Ascending aorta (tissue), 2 donors: Measurements from ENCODE around the gene RC3H1. TPM values are rescaled to one million over a fixed set of nuclear protein-coding genes. Genes with fewer than 3 reads are reported as not detected.

Experiments
- DNase-seq, 2 donors: peaks; one replicate each; pipeline ENCODE4 v3.0.0-alpha.2; 2019; ENCODE audit warnings: low spot score in 2 of 2
- H3K27ac ChIP-seq, 2 donors: fragments of 200-600 bp; sonication (generic); one replicate each; pipeline ENCODE4 v1.5.1; 2016 to 2017; ENCODE audit warnings: mild to moderate bottlenecking in 1 of 2
- H3K27me3 ChIP-seq: fragments of 200-600 bp; sonication (generic); one replicate; pipeline ENCODE4 v1.5.1; 2017
- H3K36me3 ChIP-seq, 2 donors: fragments of 200-600 bp; sonication (generic); one replicate each; pipeline ENCODE4 v1.5.1; 2016
- H3K4me1 ChIP-seq, 2 donors: fragments of 200-600 bp; sonication (generic); one replicate each; pipeline ENCODE4 v1.5.1; 2016 to 2017; ENCODE audit warnings: mild to moderate bottlenecking in 1 of 2
- H3K4me3 ChIP-seq, 2 donors: fragments of 200-600 bp; sonication (generic); one replicate each; pipeline ENCODE4 v1.5.1; 2016 to 2017; ENCODE audit warnings: mild to moderate bottlenecking in 1 of 2
- H3K9me3 ChIP-seq, 2 donors: fragments of 200-600 bp; sonication (generic); one replicate each; pipeline ENCODE4 v1.5.1; 2016
- intact Hi-C: fragments of 100-400 bp; cut with DNase I; formaldehyde crosslinking; loops from one replicate; pipeline ENCODE4 v1.15.1; 2023
- total RNA-seq: library from RNA; depleted of rRNA; stranded (reverse); fragments of >200 nt; gene quantifications from one replicate; pipeline ENCODE4 v1.1.0, GENCODE V29; 2016
- TF ChIP-seq, protein P1 (sequence below), 3 experiments: fragments of 200-600 bp in 2 of 3; fragments of 450-650 bp in 1 of 3; sonication (generic) in 2 of 3; IDR thresholded peaks; one replicate each; pipeline ENCODE4 v1.5.1; 2016 to 2019; ENCODE audit warnings: antibody characterized with exemption in 3 of 3, mild to moderate bottlenecking in 1 of 3, moderate library complexity in 1 of 3

RC3H1 gene
- total RNA-seq, 1 donor from 2014 or later: 5.1 TPM

DNA sequence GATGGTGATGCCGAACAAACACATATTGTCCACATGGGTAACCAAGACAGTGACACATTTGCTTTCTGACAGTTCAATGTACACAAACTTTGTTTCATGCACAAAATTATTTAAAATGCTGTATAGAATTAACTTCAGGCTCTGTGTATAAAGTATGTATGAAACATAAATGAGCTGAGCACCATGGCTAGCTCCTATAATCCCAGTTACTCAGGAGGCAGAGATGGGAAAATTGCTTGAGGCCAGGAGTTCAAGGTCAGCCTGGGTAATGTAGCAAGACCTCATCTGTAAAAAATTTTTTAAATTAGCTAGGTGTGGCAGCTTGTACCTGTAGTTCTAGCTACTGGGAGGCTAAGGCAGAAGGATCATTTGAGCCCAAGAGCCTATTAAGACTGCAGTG, 19.2 kb upstream of the RC3H1 start:
- DNase-seq: no peak
- TF ChIP-seq, protein P1, sequence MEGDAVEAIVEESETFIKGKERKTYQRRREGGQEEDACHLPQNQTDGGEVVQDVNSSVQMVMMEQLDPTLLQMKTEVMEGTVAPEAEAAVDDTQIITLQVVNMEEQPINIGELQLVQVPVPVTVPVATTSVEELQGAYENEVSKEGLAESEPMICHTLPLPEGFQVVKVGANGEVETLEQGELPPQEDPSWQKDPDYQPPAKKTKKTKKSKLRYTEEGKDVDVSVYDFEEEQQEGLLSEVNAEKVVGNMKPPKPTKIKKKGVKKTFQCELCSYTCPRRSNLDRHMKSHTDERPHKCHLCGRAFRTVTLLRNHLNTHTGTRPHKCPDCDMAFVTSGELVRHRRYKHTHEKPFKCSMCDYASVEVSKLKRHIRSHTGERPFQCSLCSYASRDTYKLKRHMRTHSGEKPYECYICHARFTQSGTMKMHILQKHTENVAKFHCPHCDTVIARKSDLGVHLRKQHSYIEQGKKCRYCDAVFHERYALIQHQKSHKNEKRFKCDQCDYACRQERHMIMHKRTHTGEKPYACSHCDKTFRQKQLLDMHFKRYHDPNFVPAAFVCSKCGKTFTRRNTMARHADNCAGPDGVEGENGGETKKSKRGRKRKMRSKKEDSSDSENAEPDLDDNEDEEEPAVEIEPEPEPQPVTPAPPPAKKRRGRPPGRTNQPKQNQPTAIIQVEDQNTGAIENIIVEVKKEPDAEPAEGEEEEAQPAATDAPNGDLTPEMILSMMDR (IDR thresholded peaks at IDR 0.05): no peak
- Histone ChIP-seq H3K27ac (no peak overlapping the region), H3K4me3 (no peak overlapping the region), H3K27me3 (no peaks in the 10 kb centered on the region), H3K9me3 (no peaks in the 10 kb centered on the region), H3K36me3 (no peaks in the 10 kb centered on the region), H3K4me1 (no peaks in the 10 kb centered on the region)
- intact Hi-C loops: no loop called here

DNA sequence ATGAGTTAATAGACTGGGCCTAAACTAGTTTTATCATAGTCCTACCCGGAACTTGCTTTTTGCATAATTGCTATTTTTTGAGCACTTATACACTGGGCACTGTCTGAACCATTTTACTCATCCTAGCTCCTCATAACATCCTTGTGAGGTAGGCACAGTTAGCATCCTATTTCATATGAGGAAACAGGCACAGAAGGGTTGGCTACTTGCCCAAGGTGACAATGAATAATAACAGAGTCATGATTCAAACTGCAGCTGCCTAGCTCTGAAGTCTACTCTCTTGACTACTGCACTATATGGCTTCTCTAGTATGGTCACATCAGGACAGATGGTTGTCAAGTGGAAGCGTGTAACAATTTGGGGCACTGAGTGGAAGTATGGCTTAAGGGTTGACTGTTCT, 18.2 kb upstream of the RC3H1 start:
- no peaks in the 10 kb centered on the region for H3K27me3 ChIP-seq
- TF ChIP-seq, protein P1 (IDR thresholded peaks at IDR 0.05): no peak
- no peaks in the 10 kb centered on the region for H3K4me1 ChIP-seq
- H3K36me3 ChIP-seq: no peaks in the 10 kb centered on the region
- H3K9me3 ChIP-seq: no peaks in the 10 kb centered on the region
- intact Hi-C loops: no loop called here
- no peak overlapping the region for H3K4me3 ChIP-seq
- no peak for DNase-seq
- H3K27ac ChIP-seq: no peak overlapping the region

DNA sequence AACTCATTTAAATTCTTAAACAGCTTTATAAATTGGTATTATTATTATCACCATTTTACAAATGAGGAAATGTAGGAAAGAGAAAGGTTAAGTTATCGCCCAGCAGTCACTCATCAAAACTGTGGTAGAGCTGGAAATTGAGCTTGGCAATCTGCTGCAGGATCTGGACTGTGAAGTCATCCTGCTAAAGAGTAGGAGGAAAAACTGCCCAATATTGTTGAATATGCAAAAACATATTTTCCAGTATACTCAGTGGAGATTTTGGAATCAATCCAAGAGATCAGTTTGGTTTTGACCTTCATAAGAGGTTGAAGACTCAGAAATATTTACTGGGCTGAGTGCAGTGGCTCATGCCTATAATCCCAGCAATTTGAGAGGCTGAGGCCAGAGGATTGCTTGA, 16.9 kb upstream of the RC3H1 start:
- Histone ChIP-seq H3K9me3 (no peaks in the 10 kb centered on the region), H3K27ac (no peak overlapping the region), H3K36me3 (no peaks in the 10 kb centered on the region), H3K4me3 (no peak overlapping the region), H3K4me1 (no peaks in the 10 kb centered on the region), H3K27me3 (no peaks in the 10 kb centered on the region)
- TF ChIP-seq, protein P1 (IDR thresholded peaks at IDR 0.05): no peak
- intact Hi-C loops: no loop called here
- DNase-seq: no peak

DNA sequence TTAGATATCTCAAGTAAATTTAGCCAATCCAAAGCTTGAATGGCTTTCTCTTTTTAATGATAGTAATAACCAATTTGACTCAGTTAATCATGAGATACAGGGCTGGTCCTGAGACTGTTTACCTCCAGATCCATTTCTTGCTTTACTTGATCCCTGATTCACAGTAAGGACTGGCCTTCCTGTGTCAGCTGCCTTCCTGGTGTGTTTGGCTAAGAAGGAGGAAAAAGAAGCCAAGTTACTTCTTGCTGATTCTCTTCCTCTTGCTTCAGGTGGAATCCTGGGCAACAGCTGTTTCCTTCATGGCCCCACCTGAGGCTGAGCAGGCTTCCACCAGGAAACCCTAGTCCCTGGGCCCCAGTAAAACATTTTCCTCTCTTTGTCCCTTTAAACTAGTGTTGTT, 14.6 kb upstream of the RC3H1 start:
- TF ChIP-seq, protein P1 (IDR thresholded peaks at IDR 0.05): no peak
- Histone ChIP-seq H3K27me3 (no peaks in the 10 kb centered on the region), H3K4me3 (no peak overlapping the region), H3K36me3 (no peaks in the 10 kb centered on the region), H3K4me1 (no peaks in the 10 kb centered on the region), H3K27ac (no peak overlapping the region), H3K9me3 (no peaks in the 10 kb centered on the region)
- DNase-seq: no peak
- intact Hi-C loops: no loop called here

DNA sequence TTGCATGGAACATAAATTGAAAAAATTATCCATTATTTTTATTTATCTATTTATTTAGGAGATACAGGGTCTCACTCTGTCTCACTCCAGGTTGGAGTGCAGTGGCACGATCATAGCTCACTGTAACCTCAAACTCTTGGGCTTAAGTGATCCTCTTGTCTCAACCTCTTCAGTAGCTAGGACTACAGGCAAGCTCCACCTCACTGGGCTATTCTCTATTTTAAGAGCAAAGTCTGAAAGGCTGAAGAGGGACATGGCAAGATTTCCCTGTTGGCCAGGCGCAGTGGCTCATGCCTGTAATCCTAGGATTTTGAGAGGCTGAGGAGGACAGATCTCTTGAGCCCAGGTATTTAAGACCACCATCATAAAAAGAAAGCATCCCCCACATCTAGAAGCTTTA, 14.0 kb upstream of the RC3H1 start:
- Histone ChIP-seq H3K4me3 (no peak overlapping the region), H3K27ac (no peak overlapping the region), H3K27me3 (no peaks in the 10 kb centered on the region), H3K9me3 (no peaks in the 10 kb centered on the region), H3K36me3 (no peaks in the 10 kb centered on the region), H3K4me1 (no peaks in the 10 kb centered on the region)
- no peak for DNase-seq
- intact Hi-C loops: no loop called here
- TF ChIP-seq, protein P1 (IDR thresholded peaks at IDR 0.05): no peak

DNA sequence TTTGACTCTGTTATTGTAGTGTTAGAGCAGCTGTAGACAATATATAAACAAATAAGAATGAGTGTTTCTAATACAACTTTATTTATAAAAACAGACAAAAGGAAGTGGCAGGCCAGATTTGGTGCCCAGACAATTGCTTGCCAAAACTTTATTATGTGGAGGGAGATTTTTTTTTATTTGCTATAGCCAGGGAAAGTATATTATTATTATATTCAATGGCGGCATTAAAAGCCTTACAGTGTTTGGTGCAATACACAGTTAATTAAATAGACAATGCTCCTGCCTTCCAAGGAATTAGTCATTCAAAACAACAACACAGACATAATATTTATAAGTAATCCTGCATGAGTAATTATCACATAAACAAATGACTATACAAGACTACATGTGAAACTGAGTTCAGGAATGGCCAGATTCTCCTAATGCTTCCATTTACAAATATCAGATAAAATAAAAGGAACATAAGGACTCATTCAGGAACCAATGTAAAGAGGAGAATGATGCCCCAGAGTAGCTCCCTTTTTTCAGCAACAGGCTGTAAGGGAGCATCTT, 10.6 kb upstream of the RC3H1 start:
- Histone ChIP-seq H3K4me1 (no peaks in the 10 kb centered on the region), H3K4me3 (no peak overlapping the region), H3K27me3 (no peaks in the 10 kb centered on the region), H3K9me3 (no peaks in the 10 kb centered on the region), H3K27ac (no peak overlapping the region), H3K36me3 (no peaks in the 10 kb centered on the region)
- intact Hi-C loops: no loop called here
- TF ChIP-seq, protein P1 (IDR thresholded peaks at IDR 0.05): no peak
- DNase-seq: no peak
